ENCODE results near the gene DOCK2.
"Not testable (repeated sequence)": the region's sequence is repeated elsewhere in the genome, so short reads cannot be mapped to it uniquely, and the experiment has no call there.

The DOCK2 gene

DNA sequence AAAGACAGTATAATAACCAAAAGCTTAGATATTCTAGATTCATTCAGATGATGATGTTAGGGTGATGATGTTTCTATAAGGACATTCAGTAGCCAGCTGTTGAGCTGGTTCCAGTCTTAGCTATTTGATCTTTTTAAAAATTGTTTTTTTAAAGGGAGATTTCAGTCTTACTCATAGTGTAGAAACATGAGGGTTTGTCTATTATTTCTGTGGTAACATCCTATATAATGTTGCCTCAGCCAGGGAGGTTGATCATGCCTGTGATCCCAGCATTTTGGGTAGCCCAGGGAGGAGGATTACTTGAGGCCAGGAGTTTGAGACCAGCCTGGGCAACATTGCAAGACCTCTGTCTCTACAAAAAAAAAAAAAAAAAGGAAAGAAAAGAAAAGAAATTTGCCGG, 167.8 kb downstream of the DOCK2 start:
- TF ChIP-seq CTCF (IDR thresholded peaks at IDR 0.05; ENCODE audit: extremely low read depth, insufficient read depth, missing control alignments): no peak
- in situ Hi-C loops (cut with MboI; ENCODE audit: low pct_unique_long_range_greater_than_20kb, low sequenced_read_pairs, unreplicated experiment): no loop called here
- no peak for DNase-seq (ENCODE audit: low spot score)

GRCh38 chr5:169805527-169805934, 168.5 kb downstream of the DOCK2 start:
- in situ Hi-C loops (cut with MboI; ENCODE audit: low pct_unique_long_range_greater_than_20kb, low sequenced_read_pairs, unreplicated experiment): no loop called here
- DNase-seq (ENCODE audit: low spot score): peak; percentile 69
- no peak for TF ChIP-seq CTCF (IDR thresholded peaks at IDR 0.05; ENCODE audit: extremely low read depth, insufficient read depth, missing control alignments)

GRCh38 chr5:169805937-169806700, 169.0 kb downstream of the DOCK2 start:
- peak; percentile 64 for DNase-seq (ENCODE audit: low spot score)
- TF ChIP-seq CTCF (IDR thresholded peaks at IDR 0.05; ENCODE audit: extremely low read depth, insufficient read depth, missing control alignments): no peak
- in situ Hi-C loops (cut with MboI; ENCODE audit: low pct_unique_long_range_greater_than_20kb, low sequenced_read_pairs, unreplicated experiment): no loop called here

GRCh38 chr5:169808118-169808581, 171.1 kb downstream of the DOCK2 start:
- DNase-seq (ENCODE audit: low spot score): no peak
- in situ Hi-C loops (cut with MboI; ENCODE audit: low pct_unique_long_range_greater_than_20kb, low sequenced_read_pairs, unreplicated experiment): no loop called here
- no peak for TF ChIP-seq CTCF (IDR thresholded peaks at IDR 0.05; ENCODE audit: extremely low read depth, insufficient read depth, missing control alignments)

DNA sequence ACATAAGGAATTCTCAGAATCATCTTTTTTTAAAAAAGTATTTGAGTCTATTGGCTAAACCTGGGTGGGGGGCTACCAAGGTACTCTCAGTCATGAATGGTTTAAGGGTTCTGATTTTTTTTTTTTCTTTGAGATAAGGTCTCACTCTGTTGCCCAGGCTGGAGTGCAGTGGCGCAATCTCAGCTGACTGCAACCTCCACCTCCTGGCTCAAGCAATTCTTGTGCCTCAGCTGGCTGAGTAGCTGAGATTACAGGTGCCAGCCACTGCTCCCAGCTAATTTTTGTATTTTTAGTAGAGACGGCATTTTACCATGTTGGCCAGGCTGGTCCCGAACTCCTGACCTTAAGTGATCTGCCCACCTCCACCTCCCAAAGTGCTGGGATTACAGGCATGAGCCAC, 171.8 kb downstream of the DOCK2 start:
- in situ Hi-C loops (cut with MboI; ENCODE audit: low pct_unique_long_range_greater_than_20kb, low sequenced_read_pairs, unreplicated experiment); DNase-seq (ENCODE audit: low spot score): not testable (repeated sequence)

DNA sequence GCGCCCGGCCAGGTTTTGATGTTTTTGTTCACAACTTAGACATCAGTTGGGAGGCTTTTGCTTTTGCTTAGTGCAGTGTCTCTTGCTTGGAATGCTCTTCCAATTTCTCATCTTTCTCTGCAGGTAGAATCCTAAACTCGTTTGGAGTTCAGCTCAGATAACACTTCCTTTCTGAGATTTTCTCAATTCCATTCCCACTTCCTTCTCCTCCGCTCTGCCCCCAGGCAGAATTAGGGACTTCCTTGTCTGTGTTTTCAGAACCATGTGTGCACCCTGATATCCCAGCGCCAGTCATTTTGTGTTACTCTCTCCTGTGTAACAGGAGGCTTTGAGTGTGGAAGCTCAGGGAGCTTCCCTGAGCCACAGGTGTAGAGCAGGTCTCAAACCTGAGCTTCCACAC, 172.2 kb downstream of the DOCK2 start:
- DNase-seq (ENCODE audit: low spot score): no peak
- TF ChIP-seq CTCF (IDR thresholded peaks at IDR 0.05; ENCODE audit: extremely low read depth, insufficient read depth, missing control alignments): no peak
- in situ Hi-C loops (cut with MboI; ENCODE audit: low pct_unique_long_range_greater_than_20kb, low sequenced_read_pairs, unreplicated experiment): no loop called here

DNA sequence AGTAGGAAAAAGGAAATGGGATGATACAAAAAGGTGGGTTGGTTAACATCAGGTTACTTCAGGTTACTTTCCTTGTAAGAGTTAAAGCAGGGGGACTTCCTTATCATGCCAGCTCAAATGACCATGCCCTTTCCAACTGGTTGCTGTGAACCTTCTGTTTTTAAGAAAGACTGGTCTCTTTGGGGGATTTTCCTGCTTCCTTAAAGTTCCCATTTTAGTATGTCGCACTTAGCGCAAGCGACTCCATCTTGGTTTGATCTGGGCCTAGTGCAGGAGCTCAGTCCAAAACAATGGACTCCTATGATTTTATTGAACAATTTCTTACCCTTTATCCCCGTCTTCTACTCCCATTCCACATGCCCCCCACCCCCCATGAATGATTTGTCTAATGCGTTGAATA, 173.4 kb downstream of the DOCK2 start:
- no peak for TF ChIP-seq CTCF (IDR thresholded peaks at IDR 0.05; ENCODE audit: extremely low read depth, insufficient read depth, missing control alignments)
- in situ Hi-C loops (cut with MboI; ENCODE audit: low pct_unique_long_range_greater_than_20kb, low sequenced_read_pairs, unreplicated experiment): no loop called here
- no peak for DNase-seq (ENCODE audit: low spot score)

Measured in GM13977 (cell line).